ENCODE results near the gene ZNF607.

- TF ChIP-seq GATA3 (IDR thresholded peaks at IDR 0.05; ENCODE audit: low read depth, low read length): no peak
- TF ChIP-seq GATA2 (IDR thresholded peaks at IDR 0.05; ENCODE audit: low read depth, low read length): no peak
Measured at GRCh38 chr19:37655689-37656371, 63.7 kb downstream of the ZNF607 start.

Data from SH-SY5Y (cell line).